H9 (cell line): ENCODE measurements around the gene DOCK1. TPM values are rescaled to one million over a fixed set of nuclear protein-coding genes. Genes with fewer than 3 reads are reported as not detected.

ENCODE experiments used
- DNase-seq: peaks from one replicate; pipeline ENCODE4 v3.0.0-alpha.2; 2017
- H2AFZ ChIP-seq: one replicate; pipeline ENCODE4 v1.6.1; 2013; ENCODE audit warnings: mild to moderate bottlenecking, low read length, control low read depth, moderate library complexity
- H2AK5ac ChIP-seq: 2 replicates; pipeline ENCODE4 v1.6.1; 2013; ENCODE audit warnings: low read length, control low read depth, mixed read lengths; ENCODE audit not compliant: insufficient read length
- H2BK120ac ChIP-seq: one replicate; pipeline ENCODE4 v1.6.1; 2013; ENCODE audit warnings: low read depth, mild to moderate bottlenecking, low read length, control low read depth, inconsistent platforms; ENCODE audit not compliant: poor library complexity, severe bottlenecking
- H2BK12ac ChIP-seq: 2 replicates; pipeline ENCODE4 v1.6.1; 2013; ENCODE audit warnings: low read length, control low read depth, mixed read lengths, low read depth; ENCODE audit not compliant: insufficient read length
- H2BK15ac ChIP-seq: 2 replicates; pipeline ENCODE4 v1.6.1; 2013; ENCODE audit warnings: low read depth, low read length, control low read depth
- H2BK20ac ChIP-seq: one replicate; pipeline ENCODE4 v1.6.1; 2013; ENCODE audit warnings: low read depth, mild to moderate bottlenecking, low read length, control low read depth, inconsistent platforms; ENCODE audit not compliant: poor library complexity, severe bottlenecking
- H2BK5ac ChIP-seq: 2 replicates; pipeline ENCODE4 v1.6.1; 2013; ENCODE audit warnings: low read length, control low read depth, mixed read lengths; ENCODE audit not compliant: insufficient read length
- H3K14ac ChIP-seq: 2 replicates; pipeline ENCODE4 v1.6.1; 2013; ENCODE audit warnings: low read length, control low read depth; ENCODE audit not compliant: insufficient read depth
- H3K18ac ChIP-seq: 2 replicates; pipeline ENCODE4 v1.6.1; 2013; ENCODE audit warnings: low read depth, mild to moderate bottlenecking, mixed read lengths, low read length, control low read depth; ENCODE audit not compliant: insufficient read length
- H3K23ac ChIP-seq: 2 replicates; pipeline ENCODE4 v1.6.1; 2013; ENCODE audit warnings: low read length, control low read depth, mixed read lengths, low read depth; ENCODE audit not compliant: insufficient read length
- H3K23me2 ChIP-seq: 2 replicates; pipeline ENCODE4 v1.6.1; 2013; ENCODE audit warnings: low read depth, mild to moderate bottlenecking, mixed read lengths, low read length, control low read depth; ENCODE audit not compliant: insufficient read length, poor library complexity, severe bottlenecking
- H3K27ac ChIP-seq: 2 replicates; pipeline ENCODE4 v1.5.1; 2013; ENCODE audit warnings: low read length, control low read depth, mixed read lengths, low read depth; ENCODE audit not compliant: insufficient read length
- H3K27me3 ChIP-seq: 2 replicates; pipeline ENCODE4 v1.6.1; 2013; ENCODE audit warnings: low read length, control low read depth, inconsistent platforms; ENCODE audit not compliant: insufficient read depth
- H3K4ac ChIP-seq: 2 replicates; pipeline ENCODE4 v1.6.1; 2013; ENCODE audit warnings: low read depth, mild to moderate bottlenecking, control low read depth, inconsistent platforms, low read length, moderate library complexity
- H3K4me1 ChIP-seq: 2 replicates; pipeline ENCODE4 v1.6.1; 2013; ENCODE audit warnings: low read length, control low read depth, inconsistent platforms; ENCODE audit not compliant: insufficient read depth
- H3K4me2 ChIP-seq: 2 replicates; pipeline ENCODE4 v1.6.1; 2013; ENCODE audit warnings: low read length, control low read depth, mixed read lengths; ENCODE audit not compliant: insufficient read length, insufficient read depth
- H3K56ac ChIP-seq: 2 replicates; pipeline ENCODE4 v1.6.1; 2013; ENCODE audit warnings: low read depth, mild to moderate bottlenecking, mixed read lengths, low read length, control low read depth; ENCODE audit not compliant: insufficient read length
- H3K79me1 ChIP-seq: 2 replicates; pipeline ENCODE4 v1.6.1; 2013; ENCODE audit warnings: low read depth, mild to moderate bottlenecking, moderate library complexity, low read length, control low read depth, inconsistent platforms; ENCODE audit not compliant: insufficient read depth, poor library complexity, severe bottlenecking
- H3K79me2 ChIP-seq: 2 replicates; pipeline ENCODE4 v1.6.1; 2013; ENCODE audit warnings: low read length, control low read depth, inconsistent platforms; ENCODE audit not compliant: insufficient read depth
- H3K9ac ChIP-seq: 2 replicates; pipeline ENCODE4 v1.6.1; 2013; ENCODE audit warnings: low read length, control low read depth, mixed read lengths; ENCODE audit not compliant: insufficient read length; ENCODE audit errors: extremely low read depth
- H3K9me3 ChIP-seq: one replicate; pipeline ENCODE4 v1.6.1; 2013; ENCODE audit warnings: low read depth, low read length, inconsistent platforms; ENCODE audit not compliant: control insufficient read depth
- H3T11ph ChIP-seq: one replicate; pipeline ENCODE4 v1.6.1; 2013; ENCODE audit warnings: mild to moderate bottlenecking, low read length, control low read depth, inconsistent platforms
- H4K20me1 ChIP-seq: one replicate; pipeline ENCODE4 v1.6.1; 2013; ENCODE audit not compliant: control insufficient read depth, insufficient read length, insufficient read depth
- H4K5ac ChIP-seq: 2 replicates; pipeline ENCODE4 v1.6.1; 2013; ENCODE audit warnings: low read depth, mild to moderate bottlenecking, mixed read lengths, low read length, control low read depth; ENCODE audit not compliant: insufficient read length
- H4K8ac ChIP-seq: replicated peaks from 2 replicates; pipeline ENCODE4 v1.6.1; 2013; ENCODE audit warnings: low read length, control low read depth, mixed read lengths, low read depth; ENCODE audit not compliant: insufficient read length
- H4K91ac ChIP-seq: 2 replicates; pipeline ENCODE4 v1.6.1; 2013; ENCODE audit warnings: low read depth, mild to moderate bottlenecking, moderate library complexity, mixed read lengths, low read length, control low read depth; ENCODE audit not compliant: insufficient read length
- H3K27ac Mint-ChIP-seq, 3 experiments: 2 replicates in 2 of 3; 3 replicates in 1 of 3; pipeline ENCODE4 v1.8.0; 2020 to 2021; ENCODE audit warnings: mixed read lengths in 3 of 3, mild to moderate bottlenecking in 1 of 3, moderate library complexity in 1 of 3
- H3K27me3 Mint-ChIP-seq: 2 replicates; pipeline ENCODE4 v1.8.0; 2021; ENCODE audit warnings: low read depth, mild to moderate bottlenecking, moderate library complexity, mixed read lengths
- H3K36me3 Mint-ChIP-seq, 3 experiments: 2 replicates in 2 of 3; 3 replicates in 1 of 3; pipeline ENCODE4 v1.8.0; 2020 to 2021; ENCODE audit warnings: low read depth in 3 of 3, mixed read lengths in 3 of 3; ENCODE audit not compliant: insufficient read depth in 1 of 3
- H3K4me1 Mint-ChIP-seq, 2 experiments: 2 replicates each; pipeline ENCODE4 v1.8.0; 2020; ENCODE audit warnings: mixed read lengths in 2 of 2
- H3K4me3 Mint-ChIP-seq, 2 experiments: 2 replicates in 1 of 2; 3 replicates in 1 of 2; pipeline ENCODE4 v1.8.0; 2020 to 2021; ENCODE audit warnings: mild to moderate bottlenecking in 2 of 2, mixed read lengths in 2 of 2, moderate library complexity in 1 of 2
- H3K9me3 Mint-ChIP-seq, 2 experiments: 2 replicates in 1 of 2; 3 replicates in 1 of 2; pipeline ENCODE4 v1.8.0; 2020; ENCODE audit warnings: mild to moderate bottlenecking in 2 of 2, mixed read lengths in 2 of 2, moderate library complexity in 1 of 2
- CTCF ChIP-seq: fragments of 200-600 bp; sonication (generic); conservative IDR thresholded peaks from 3 replicates; pipeline ENCODE4 v1.8.0; 2021; ENCODE audit warnings: antibody characterized with exemption, mild to moderate bottlenecking
- WGBS: extraction: QIAGEN DNeasy Blood & Tissue Kit; methylation state at CpG from one replicate; pipeline ENCODE4 v1.1.7; 2013; ENCODE audit warnings: missing lambda C conversion rate, low lambda C conversion rate, mixed read lengths; ENCODE audit not compliant: insufficient read length; ENCODE audit errors: extremely low coverage; 5-methylcytosine and 5-hydroxymethylcytosine counted together
- total RNA-seq: library from RNA; stranded (reverse); gene quantifications from 2 replicates; pipeline ENCODE4 v1.2.1, GENCODE V29; 2021

The DOCK1 gene
- total RNA-seq, 1 experiment from 2014 or later: 57.0 TPM

- Mint-ChIP-seq H3K36me3 (peaks cover 8 to 21% (median 16%) of the 10 kb centered on the region in 3 experiments), H3K4me3 (no peak overlapping the region), H3K9me3 (peaks cover 14% of the 10 kb centered on the region in 2 experiments), H3K27ac (peak overlapping the region; percentile 18 to 65 (median 59); a peak in 2 of 7 replicates), H3K4me1 (peaks cover 32% of the 10 kb centered on the region in 2 experiments), H3K27me3 (no peaks in the 10 kb centered on the region)
- H3K14ac ChIP-seq: no peak overlapping the region; the same call in 1 of the 2 replicates
- H3K4me1 ChIP-seq: no peaks in the 10 kb centered on the region; the same call in 1 of the 2 replicates
- H3K79me1 ChIP-seq: no peaks in the 10 kb centered on the region
- no peak for DNase-seq
- no peaks in the 10 kb centered on the region for H3K23me2 ChIP-seq
- no peak overlapping the region for H3K4ac ChIP-seq
- no peak overlapping the region for H2BK20ac ChIP-seq
- H3T11ph ChIP-seq: no peak overlapping the region
- no peak overlapping the region for H2AFZ ChIP-seq
- no peak overlapping the region for H4K5ac ChIP-seq
- no peaks in the 10 kb centered on the region for H3K9me3 ChIP-seq
- no peak overlapping the region for H3K9ac ChIP-seq
- H2BK120ac ChIP-seq: no peak overlapping the region
- no peak overlapping the region for H3K23ac ChIP-seq
- H2BK15ac ChIP-seq: no peak overlapping the region
- no peak overlapping the region for H3K18ac ChIP-seq
- H2AK5ac ChIP-seq: no peak overlapping the region
- H3K79me2 ChIP-seq: no peaks in the 10 kb centered on the region
- WGBS: no CpG with 5 or more reads among the region's 4 CpGs
- no peak overlapping the region for H3K4me2 ChIP-seq
- H4K20me1 ChIP-seq: no peaks in the 10 kb centered on the region
- no peaks in the 10 kb centered on the region for H3K27me3 ChIP-seq
- no peak overlapping the region for H2BK12ac ChIP-seq
- H3K27ac ChIP-seq: no peak overlapping the region
- no peak overlapping the region for H4K8ac ChIP-seq
- TF ChIP-seq CTCF: no peak
- no peak overlapping the region for H2BK5ac ChIP-seq
- H3K56ac ChIP-seq: no peak overlapping the region
- H4K91ac ChIP-seq: no peak overlapping the region
These were observed 387.7 kb downstream of the DOCK1 start for GRCh38 chr10:127292888-127293287.
